Measurements from ENCODE around the gene ESF1.
"Not testable (repeated sequence)": the region's sequence is repeated elsewhere in the genome, so short reads cannot be mapped to it uniquely, and the experiment has no call there.

The ESF1 gene

GRCh38 chr20:13788167-13788834 lies 3.6 kb upstream of the ESF1 start:
- in situ Hi-C loops (cut with MboI; ENCODE audit: low sequenced_read_pairs): no loop called here

DNA sequence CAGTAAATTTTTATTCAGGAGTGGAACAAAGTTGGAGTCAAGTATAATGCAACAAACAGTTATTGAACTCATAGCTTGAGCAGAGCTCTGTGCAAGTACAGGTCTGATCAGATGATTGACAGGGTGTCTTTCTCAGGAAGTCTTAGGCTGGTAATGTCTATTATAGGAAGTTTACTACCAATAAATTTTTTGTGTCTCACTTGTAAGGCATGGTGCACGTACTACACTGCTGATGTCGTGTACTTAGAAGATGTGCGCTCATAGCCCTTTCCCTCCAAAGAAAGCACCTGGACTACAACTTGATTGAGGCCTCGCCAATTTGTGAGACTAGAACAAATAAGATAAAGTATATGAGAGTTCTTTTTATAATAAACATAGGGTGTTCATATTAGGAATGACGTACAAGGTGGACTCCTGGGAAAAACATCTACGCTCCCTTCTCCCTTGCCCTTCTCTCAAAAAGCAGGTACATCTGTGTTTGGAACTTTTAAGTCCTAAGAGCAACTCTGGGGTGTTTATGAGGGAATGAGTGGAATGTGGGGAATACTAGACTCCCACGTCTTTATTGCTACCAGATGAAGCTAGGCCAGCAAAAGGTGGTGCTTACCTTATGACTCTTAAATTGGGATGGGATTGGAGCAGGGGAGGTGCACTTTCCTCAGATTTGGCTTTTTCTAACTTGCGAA lies 1.6 kb upstream of the ESF1 start:
- in situ Hi-C loops (cut with MboI; ENCODE audit: low sequenced_read_pairs): no loop called here

- in situ Hi-C loops (cut with MboI; ENCODE audit: low sequenced_read_pairs): no loop called here
These were observed 337 bp downstream of the ESF1 start for GRCh38 chr20:13784271-13784892.

GRCh38 chr20:13783528-13783927 lies 1.2 kb downstream of the ESF1 start:
- in situ Hi-C loops (cut with MboI; ENCODE audit: low sequenced_read_pairs): no loop called here

- in situ Hi-C loops (cut with MboI; ENCODE audit: low sequenced_read_pairs): no loop called here
These were observed 5.9 kb downstream of the ESF1 start for GRCh38 chr20:13778827-13779226.

- in situ Hi-C loops (cut with MboI; ENCODE audit: low sequenced_read_pairs): no loop called here
These were observed 7.5 kb downstream of the ESF1 start for GRCh38 chr20:13777171-13777601.

GRCh38 chr20:13775867-13776266 lies 8.9 kb downstream of the ESF1 start:
- in situ Hi-C loops (cut with MboI; ENCODE audit: low sequenced_read_pairs): no loop called here

GRCh38 chr20:13772529-13772928 lies 12.2 kb downstream of the ESF1 start:
- in situ Hi-C loops (cut with MboI; ENCODE audit: low sequenced_read_pairs): no loop called here

DNA sequence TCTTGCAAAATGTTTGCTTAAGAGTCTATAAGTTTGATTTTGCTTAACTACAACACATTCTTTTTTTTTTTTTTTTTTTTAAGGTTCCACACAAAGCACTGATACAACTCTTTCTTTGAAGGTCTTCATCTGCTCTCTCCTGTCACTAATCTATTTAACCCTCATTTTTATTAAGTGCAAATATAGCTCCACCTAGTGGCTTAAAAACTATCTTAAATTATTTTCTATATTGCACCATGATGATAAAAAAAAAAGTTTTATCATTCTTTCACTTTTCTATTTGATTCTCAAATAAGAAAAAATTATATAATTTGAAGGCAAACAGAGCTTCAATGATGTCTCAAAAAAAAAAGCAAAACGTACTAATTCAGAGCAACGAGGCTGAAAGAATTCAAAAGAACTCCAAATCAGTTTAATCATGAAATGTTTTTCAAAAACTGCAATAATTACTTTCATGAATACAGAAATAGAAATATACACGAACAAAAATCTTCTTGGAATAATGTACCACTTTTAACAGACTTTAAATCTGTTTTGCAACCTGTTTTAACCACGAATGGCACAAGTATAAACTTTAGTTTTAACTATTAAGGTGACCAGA lies 12.8 kb downstream of the ESF1 start:
- in situ Hi-C loops (cut with MboI; ENCODE audit: low sequenced_read_pairs): no loop called here

DNA sequence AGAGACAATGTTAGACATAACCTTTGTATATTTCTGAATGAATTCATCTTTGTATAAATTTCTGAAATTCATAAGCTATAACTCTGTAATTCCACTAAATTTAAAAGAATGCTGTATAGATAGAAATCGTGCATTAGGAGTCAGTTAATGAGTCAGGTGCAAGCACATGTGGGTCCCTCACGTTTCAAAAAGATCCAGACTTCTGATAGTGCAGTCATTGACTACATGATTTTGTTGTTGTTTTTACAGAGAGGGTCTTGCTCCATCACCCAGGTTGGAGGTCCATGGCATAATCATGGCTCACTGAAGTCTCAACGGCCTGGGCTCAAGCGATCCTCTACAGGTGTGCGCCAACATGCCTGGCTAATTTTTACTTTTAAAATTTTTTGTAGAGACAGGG lies 14.6 kb downstream of the ESF1 start:
- in situ Hi-C loops (cut with MboI; ENCODE audit: low sequenced_read_pairs): no loop called here

GRCh38 chr20:13765868-13766416 lies 18.8 kb downstream of the ESF1 start:
- in situ Hi-C loops (cut with MboI; ENCODE audit: low sequenced_read_pairs): no loop called here

DNA sequence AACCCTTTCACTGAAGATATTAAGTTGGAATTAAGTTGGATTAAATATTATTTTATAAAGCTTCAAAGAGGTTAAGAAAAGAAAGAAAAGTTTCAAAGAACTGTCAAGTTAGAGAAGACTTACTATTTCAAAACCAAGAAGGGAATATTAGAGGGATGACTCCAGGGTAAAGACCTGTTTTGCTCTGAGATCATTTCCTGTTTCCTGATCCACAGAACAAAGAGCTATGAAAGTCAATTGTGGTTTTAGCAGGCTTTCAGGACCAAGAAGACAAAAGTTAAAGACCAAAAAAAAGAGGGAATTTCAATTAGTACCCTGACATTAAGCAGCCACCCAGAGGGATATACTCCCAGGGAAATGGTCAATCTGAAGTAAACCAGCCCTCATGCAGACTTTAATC lies 19.4 kb downstream of the ESF1 start:
- in situ Hi-C loops (cut with MboI; ENCODE audit: low sequenced_read_pairs): no loop called here

- in situ Hi-C loops (cut with MboI; ENCODE audit: low sequenced_read_pairs): not testable (repeated sequence)
These were observed 24.2 kb downstream of the ESF1 start for GRCh38 chr20:13760451-13760946.

GRCh38 chr20:13758884-13759283 lies 25.8 kb downstream of the ESF1 start:
- in situ Hi-C loops (cut with MboI; ENCODE audit: low sequenced_read_pairs): no loop called here

GRCh38 chr20:13756551-13756950 lies 28.2 kb downstream of the ESF1 start:
- in situ Hi-C loops (cut with MboI; ENCODE audit: low sequenced_read_pairs): no loop called here

- in situ Hi-C loops (cut with MboI; ENCODE audit: low sequenced_read_pairs): no loop called here
These were observed 28.9 kb downstream of the ESF1 start for GRCh38 chr20:13755809-13756208.

- in situ Hi-C loops (cut with MboI; ENCODE audit: low sequenced_read_pairs): no loop called here
These were observed 31.2 kb downstream of the ESF1 start for GRCh38 chr20:13753436-13754036.

GRCh38 chr20:13749811-13750210 lies 34.9 kb downstream of the ESF1 start:
- in situ Hi-C loops (cut with MboI; ENCODE audit: low sequenced_read_pairs): no loop called here

DNA sequence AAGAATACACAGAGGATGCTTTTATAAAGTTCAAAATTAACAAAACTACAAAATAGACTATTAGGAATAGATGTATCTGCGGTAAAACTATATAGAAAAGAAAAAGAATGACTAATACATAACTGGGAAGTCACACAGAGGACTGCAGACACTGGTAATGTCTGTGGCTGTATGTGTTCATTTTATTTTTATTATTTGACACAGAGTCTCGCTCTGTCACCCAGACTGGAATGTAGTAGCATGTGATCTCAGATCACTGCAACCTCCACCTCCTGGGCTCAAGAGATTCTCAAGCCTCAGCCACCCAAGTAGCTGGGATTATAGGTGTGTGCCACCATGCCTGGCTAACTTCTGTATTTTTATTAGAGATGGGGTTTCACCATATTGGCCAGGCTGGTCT lies 38.9 kb downstream of the ESF1 start:
- in situ Hi-C loops (cut with MboI; ENCODE audit: low sequenced_read_pairs): no loop called here

DNA sequence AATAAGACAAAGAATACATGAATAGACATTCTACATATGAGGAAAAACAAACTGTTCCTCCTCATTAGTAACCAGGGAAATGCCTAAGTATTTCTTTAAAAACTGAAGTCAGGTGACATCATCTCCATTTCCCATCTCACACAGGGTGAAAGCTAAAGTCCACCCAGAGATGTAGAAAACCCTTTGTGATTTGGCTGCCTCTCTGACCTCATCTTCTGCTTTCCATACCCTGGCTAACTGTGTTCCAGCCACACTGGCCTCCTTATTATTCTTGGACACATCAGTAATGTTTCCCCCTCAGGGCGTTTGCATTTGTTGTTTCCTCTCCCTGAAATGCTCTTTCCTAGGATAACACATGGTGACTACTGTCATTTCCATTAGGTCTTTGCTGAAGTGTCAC lies 40.4 kb downstream of the ESF1 start:
- in situ Hi-C loops (cut with MboI; ENCODE audit: low sequenced_read_pairs): no loop called here

DNA sequence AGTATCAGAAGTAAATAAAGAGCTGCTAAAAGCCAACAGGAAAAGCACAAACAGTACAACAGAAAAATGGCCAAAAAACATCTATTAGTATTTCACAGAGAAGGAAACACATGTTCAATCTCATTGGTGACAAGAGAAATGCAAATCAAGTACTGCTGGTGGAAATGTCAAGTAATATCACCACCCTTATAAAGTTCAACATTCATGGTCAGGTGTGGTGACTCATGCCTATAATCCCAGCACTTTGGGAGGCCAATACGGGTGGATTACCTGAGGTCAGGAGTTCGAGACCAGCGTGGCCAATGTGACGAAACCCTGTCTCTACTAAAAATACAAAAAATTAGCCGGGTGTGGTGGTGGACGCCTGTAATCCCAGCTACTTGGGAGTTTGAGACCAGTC lies 42.8 kb downstream of the ESF1 start:
- in situ Hi-C loops (cut with MboI; ENCODE audit: low sequenced_read_pairs): no loop called here

Measured in HL-60/S4 treated with phorbol 12-myristate 13-acetate at 8.2 ng/mL for 4 days and 3 days (cell line).